Glutamatergic neuron (in vitro differentiated cells): Measurements from ENCODE around the gene BAIAP2. TPM values are rescaled to one million over a fixed set of nuclear protein-coding genes. Genes with fewer than 3 reads are reported as not detected.

Source experiments
- DNase-seq: peaks from one replicate; pipeline ENCODE4 v3.0.0; 2022
- H3K27ac Mint-ChIP-seq: one replicate; pipeline ENCODE4 v1.8.0; 2020; ENCODE audit warnings: mild to moderate bottlenecking, mixed read lengths, inconsistent platforms; ENCODE audit not compliant: unreplicated experiment
- H3K27me3 Mint-ChIP-seq: one replicate; pipeline ENCODE4 v1.8.0; 2020; ENCODE audit warnings: mild to moderate bottlenecking, moderate library complexity, mixed read lengths, inconsistent platforms; ENCODE audit not compliant: unreplicated experiment
- H3K36me3 Mint-ChIP-seq: one replicate; pipeline ENCODE4 v1.8.0; 2020; ENCODE audit warnings: mild to moderate bottlenecking, mixed read lengths, inconsistent platforms; ENCODE audit not compliant: unreplicated experiment
- H3K4me1 Mint-ChIP-seq: one replicate; pipeline ENCODE4 v1.8.0; 2020; ENCODE audit warnings: mild to moderate bottlenecking, low read depth, mixed read lengths, inconsistent platforms; ENCODE audit not compliant: unreplicated experiment
- H3K4me3 Mint-ChIP-seq: one replicate; pipeline ENCODE4 v1.8.0; 2020; ENCODE audit warnings: mild to moderate bottlenecking, mixed read lengths, inconsistent platforms; ENCODE audit not compliant: unreplicated experiment
- H3K9me3 Mint-ChIP-seq: one replicate; pipeline ENCODE4 v1.8.0; 2020; ENCODE audit warnings: mild to moderate bottlenecking, moderate library complexity, mixed read lengths, inconsistent platforms; ENCODE audit not compliant: unreplicated experiment
- CTCF ChIP-seq: fragments of 200-600 bp; sonication (generic); IDR thresholded peaks from one replicate; pipeline ENCODE4 v1.5.0; 2021; ENCODE audit not compliant: partially characterized antibody, unreplicated experiment
- total RNA-seq: library from RNA; stranded (reverse); fragmentation: NEBNext Ultra II Directional; extraction: Animal tissue kit (Norgen Biotek cat#: 25700); gene quantifications from one replicate; pipeline ENCODE4 v1.2.1, GENCODE V29; 2021; ENCODE audit not compliant: unreplicated experiment

The BAIAP2 gene
- total RNA-seq, 1 donor from 2014 or later: 252 TPM

- Mint-ChIP-seq H3K27me3 (no peaks in the 10 kb centered on the region), H3K27ac (no peak overlapping the region), H3K9me3 (no peaks in the 10 kb centered on the region), H3K4me3 (no peak overlapping the region), H3K4me1 (no peaks in the 10 kb centered on the region), H3K36me3 (no peaks in the 10 kb centered on the region)
- no peak for TF ChIP-seq CTCF
- peak; percentile 19 for DNase-seq
These were observed 123.1 kb downstream of the BAIAP2 start for GRCh38 chr17:81157848-81158687.

GRCh38 chr17:81158688-81159590, 124.0 kb downstream of the BAIAP2 start:
- peak; percentile 11 for DNase-seq
- Mint-ChIP-seq H3K4me3 (no peak overlapping the region), H3K4me1 (peaks cover 3% of the 10 kb centered on the region), H3K9me3 (no peaks in the 10 kb centered on the region), H3K36me3 (no peaks in the 10 kb centered on the region), H3K27ac (no peak overlapping the region), H3K27me3 (no peaks in the 10 kb centered on the region)
- TF ChIP-seq CTCF: no peak

- DNase-seq: peak; percentile 10
- no peaks in the 10 kb centered on the region for H3K36me3 Mint-ChIP-seq
- no peaks in the 10 kb centered on the region for H3K27me3 Mint-ChIP-seq
- H3K4me1 Mint-ChIP-seq: peaks cover 6% of the 10 kb centered on the region
- H3K27ac Mint-ChIP-seq: no peak overlapping the region
- H3K9me3 Mint-ChIP-seq: peaks cover 1% of the 10 kb centered on the region
- no peak overlapping the region for H3K4me3 Mint-ChIP-seq
- no peak for TF ChIP-seq CTCF
These were observed 124.8 kb downstream of the BAIAP2 start for GRCh38 chr17:81159611-81160265.

DNA sequence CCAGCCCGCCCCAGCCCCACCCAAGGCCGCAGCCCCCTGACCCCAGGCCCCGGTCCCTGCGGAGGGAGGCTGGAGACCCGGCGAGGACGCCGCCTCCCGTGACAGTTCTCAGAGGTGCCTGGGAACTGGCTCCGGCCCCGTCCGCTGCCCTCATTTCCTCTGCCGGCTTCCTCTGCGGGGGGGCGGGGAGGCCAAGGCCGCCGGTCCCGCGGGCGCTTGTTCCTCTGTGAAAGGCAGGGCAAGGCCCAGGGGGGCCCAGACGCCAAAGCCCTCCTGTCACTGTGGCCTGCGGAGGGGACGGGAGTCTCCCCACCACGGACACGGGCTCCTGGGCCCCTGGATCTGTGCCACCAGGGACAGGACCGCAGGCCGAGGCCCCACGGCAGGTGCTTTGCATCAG, 125.4 kb downstream of the BAIAP2 start:
- Mint-ChIP-seq H3K36me3 (no peaks in the 10 kb centered on the region), H3K9me3 (peaks cover 2% of the 10 kb centered on the region), H3K27ac (no peak overlapping the region), H3K4me3 (no peak overlapping the region), H3K27me3 (no peaks in the 10 kb centered on the region), H3K4me1 (peaks cover 6% of the 10 kb centered on the region)
- peak; percentile 21 for DNase-seq
- TF ChIP-seq CTCF: no peak
